SK-N-MC (cell line): ENCODE results near the gene CDH18.

ENCODE experiments used
- DNase-seq: peaks from one replicate; pipeline ENCODE4 v3.0.0-alpha.2; 2011; ENCODE audit warnings: low read depth, low spot score
- H3K27ac ChIP-seq: fragments of 200-600 bp; sonication (generic); 2 replicates; pipeline ENCODE4 v1.5.1; 2016; ENCODE audit warnings: mixed run types
- H3K36me3 ChIP-seq: fragments of 200-600 bp; sonication (generic); 2 replicates; pipeline ENCODE4 v1.6.1; 2017; ENCODE audit warnings: antibody characterized with exemption, low read length, mixed read lengths; ENCODE audit not compliant: insufficient read depth
- H3K4me3 ChIP-seq: fragments of 200-600 bp; sonication (generic); 2 replicates; pipeline ENCODE4 v1.5.1; 2016
- H3K9ac ChIP-seq: fragments of 200-600 bp; sonication (generic); 2 replicates; pipeline ENCODE4 v1.8.0; 2017; ENCODE audit warnings: mixed run types, mixed read lengths; ENCODE audit not compliant: insufficient read length
- H3K9me3 ChIP-seq: fragments of 200-600 bp; sonication (generic); 2 replicates; pipeline ENCODE4 v1.6.1; 2017; ENCODE audit warnings: low read depth, mild to moderate bottlenecking, antibody characterized with exemption, low read length, moderate library complexity, mixed read lengths
- EZH2 ChIP-seq: fragments of 200-600 bp; sonication (generic); IDR thresholded peaks from one replicate; pipeline ENCODE4 v1.6.1; 2017; ENCODE audit warnings: antibody characterized with exemption
- FOXP2 ChIP-seq: optimal IDR thresholded peaks from 2 replicates; pipeline ENCODE3; 2011; ENCODE audit warnings: mild to moderate bottlenecking, moderate library complexity; ENCODE audit not compliant: insufficient read depth; ENCODE audit errors: extremely low read length, control extremely low read depth
- POLR2AphosphoS5 ChIP-seq: IDR thresholded peaks from 2 replicates; pipeline ENCODE4 v1.6.1; 2012; ENCODE audit warnings: mild to moderate bottlenecking, low read depth, low read length, borderline replicate concordance

Gene CDH18, protein sequence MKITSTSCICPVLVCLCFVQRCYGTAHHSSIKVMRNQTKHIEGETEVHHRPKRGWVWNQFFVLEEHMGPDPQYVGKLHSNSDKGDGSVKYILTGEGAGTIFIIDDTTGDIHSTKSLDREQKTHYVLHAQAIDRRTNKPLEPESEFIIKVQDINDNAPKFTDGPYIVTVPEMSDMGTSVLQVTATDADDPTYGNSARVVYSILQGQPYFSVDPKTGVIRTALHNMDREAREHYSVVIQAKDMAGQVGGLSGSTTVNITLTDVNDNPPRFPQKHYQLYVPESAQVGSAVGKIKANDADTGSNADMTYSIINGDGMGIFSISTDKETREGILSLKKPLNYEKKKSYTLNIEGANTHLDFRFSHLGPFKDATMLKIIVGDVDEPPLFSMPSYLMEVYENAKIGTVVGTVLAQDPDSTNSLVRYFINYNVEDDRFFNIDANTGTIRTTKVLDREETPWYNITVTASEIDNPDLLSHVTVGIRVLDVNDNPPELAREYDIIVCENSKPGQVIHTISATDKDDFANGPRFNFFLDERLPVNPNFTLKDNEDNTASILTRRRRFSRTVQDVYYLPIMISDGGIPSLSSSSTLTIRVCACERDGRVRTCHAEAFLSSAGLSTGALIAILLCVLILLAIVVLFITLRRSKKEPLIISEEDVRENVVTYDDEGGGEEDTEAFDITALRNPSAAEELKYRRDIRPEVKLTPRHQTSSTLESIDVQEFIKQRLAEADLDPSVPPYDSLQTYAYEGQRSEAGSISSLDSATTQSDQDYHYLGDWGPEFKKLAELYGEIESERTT

DNA sequence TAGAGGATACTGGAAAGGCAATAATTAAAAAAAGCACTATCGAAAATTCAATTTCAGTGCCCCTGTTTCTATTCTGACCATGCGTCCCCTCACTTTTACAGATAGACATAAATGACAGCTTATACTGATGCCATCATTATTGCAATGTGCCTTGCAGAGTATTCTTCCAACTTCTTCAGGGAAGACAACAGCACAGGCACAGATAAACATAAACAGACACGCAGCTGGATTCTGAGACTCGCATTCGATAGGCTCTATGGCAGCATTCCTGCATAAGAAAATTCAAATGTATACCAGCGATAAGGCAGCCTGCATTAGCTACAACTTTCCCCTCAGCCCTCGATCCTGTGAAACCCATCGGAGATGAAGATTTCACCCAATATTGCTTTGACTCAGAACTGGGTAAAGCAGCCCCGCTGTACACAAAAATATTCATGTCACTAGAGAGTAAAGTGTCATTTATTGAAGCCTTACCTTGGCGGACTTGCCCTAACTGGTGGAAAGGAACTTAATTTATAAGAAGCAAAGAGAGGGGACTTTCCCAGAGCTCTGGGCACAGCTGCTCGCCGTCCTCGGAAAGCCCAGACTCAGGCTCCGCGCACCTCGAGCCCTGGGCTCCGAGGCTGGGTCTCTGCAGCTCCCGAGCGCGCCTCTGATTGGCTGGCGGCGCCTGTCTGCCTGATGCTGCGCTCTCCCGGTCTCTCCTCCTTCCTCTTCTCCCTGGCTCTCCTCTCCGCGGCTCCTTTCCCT is at the start of gene CDH18:
TSS of gene CDH18 (minus strand) at position 589 of the 750 bp plus-strand sequence. CDS start 149,214 bp downstream, outside the sequence.
- Histone ChIP-seq H3K27ac (no peak within 1 kb of the TSS), H3K9ac (no peak within 1 kb of the TSS), H3K4me3 (peak within 1 kb of the TSS; percentile 80), H3K36me3 (no peaks in the 10 kb centered on the region), H3K9me3 (no peaks in the 10 kb centered on the region)
- TF ChIP-seq EZH2 (no peak), FOXP2 (no peak), POLR2AphosphoS5 (no peak)
- DNase-seq, result no peak

DNA sequence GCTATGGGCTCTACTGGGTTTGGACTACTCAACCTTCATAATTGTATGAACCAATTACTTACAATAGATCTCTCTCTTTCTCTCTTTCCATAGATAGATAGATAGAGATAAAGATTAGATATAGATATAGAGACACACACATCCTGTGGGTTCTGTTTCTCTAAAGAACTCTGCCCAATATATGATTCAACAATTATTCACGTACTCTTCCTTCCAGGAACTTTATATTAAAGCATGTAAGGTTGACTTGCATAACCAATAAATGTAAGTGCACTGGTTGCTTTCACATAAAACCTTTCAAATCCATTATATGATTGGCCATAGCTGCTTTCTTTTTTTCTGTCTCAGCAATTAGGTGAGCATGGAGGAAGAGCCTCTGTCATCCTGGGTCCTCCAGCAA is 46.7 kb upstream of the CDH18 start:
- H3K4me3 ChIP-seq, result no peak overlapping the region
- no peak overlapping the region for H3K9ac ChIP-seq
- H3K27ac ChIP-seq, result no peak overlapping the region
- no peaks in the 10 kb centered on the region for H3K36me3 ChIP-seq
- no peak for DNase-seq
- TF ChIP-seq FOXP2 (no peak), POLR2AphosphoS5 (no peak)
- H3K9me3 ChIP-seq, result peaks cover 6% of the 10 kb centered on the region; the same call in 1 of the 2 replicates

DNA sequence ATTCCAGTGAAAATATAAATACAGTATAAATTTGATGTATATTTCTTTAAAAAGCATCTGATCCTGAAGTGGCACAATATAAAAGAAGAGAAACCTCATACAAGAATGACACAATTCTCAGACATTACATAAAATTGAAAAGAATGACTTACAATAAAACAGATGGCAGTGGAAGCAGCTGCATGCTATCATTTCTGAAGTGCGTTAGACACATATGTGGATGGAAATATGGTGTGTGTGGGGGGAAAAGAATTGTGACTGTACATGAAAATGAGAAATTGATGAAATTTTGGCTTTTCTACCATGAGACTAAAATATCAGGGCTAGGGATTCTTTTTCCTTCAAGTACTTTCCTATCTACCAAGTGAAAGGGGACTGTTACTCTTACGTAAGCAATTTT is 45.9 kb upstream of the CDH18 start:
- H3K36me3 ChIP-seq, result no peaks in the 10 kb centered on the region
- H3K9me3 ChIP-seq, result peaks cover 6% of the 10 kb centered on the region; the same call in 1 of the 2 replicates
- H3K4me3 ChIP-seq, result no peak overlapping the region
- TF ChIP-seq POLR2AphosphoS5, result no peak
- no peak for TF ChIP-seq EZH2
- TF ChIP-seq FOXP2, result no peak
- H3K9ac ChIP-seq, result no peak overlapping the region
- no peak overlapping the region for H3K27ac ChIP-seq
- no peak for DNase-seq

DNA sequence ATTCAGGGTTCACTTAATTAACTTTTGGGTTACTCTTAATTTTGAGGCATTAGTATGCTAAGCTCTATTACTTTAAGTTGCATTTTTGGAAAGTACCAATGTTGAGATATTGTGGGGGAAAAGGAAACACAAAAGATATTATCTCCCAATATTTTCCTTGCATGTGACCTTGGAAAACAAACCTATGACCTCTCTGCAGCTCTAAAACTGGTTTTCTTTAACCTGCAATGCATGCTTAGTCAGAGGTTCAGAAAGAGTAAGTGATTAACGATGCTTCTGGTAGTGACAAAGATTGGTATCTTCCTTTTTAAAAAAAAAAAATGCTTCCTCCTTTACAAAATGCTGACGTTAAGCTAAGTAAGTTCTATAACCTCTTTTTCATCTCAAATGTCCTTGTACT is 44.9 kb upstream of the CDH18 start:
- no peaks in the 10 kb centered on the region for H3K36me3 ChIP-seq
- peak overlapping the region; percentile 62 for H3K9ac ChIP-seq
- H3K27ac ChIP-seq, result peak overlapping the region; percentile 85
- no peak for DNase-seq
- peak overlapping the region; percentile 50 for H3K4me3 ChIP-seq
- peaks cover 6% of the 10 kb centered on the region; the same call in 1 of the 2 replicates for H3K9me3 ChIP-seq
- TF ChIP-seq POLR2AphosphoS5 (no peak), EZH2 (no peak), FOXP2 (no peak)

DNA sequence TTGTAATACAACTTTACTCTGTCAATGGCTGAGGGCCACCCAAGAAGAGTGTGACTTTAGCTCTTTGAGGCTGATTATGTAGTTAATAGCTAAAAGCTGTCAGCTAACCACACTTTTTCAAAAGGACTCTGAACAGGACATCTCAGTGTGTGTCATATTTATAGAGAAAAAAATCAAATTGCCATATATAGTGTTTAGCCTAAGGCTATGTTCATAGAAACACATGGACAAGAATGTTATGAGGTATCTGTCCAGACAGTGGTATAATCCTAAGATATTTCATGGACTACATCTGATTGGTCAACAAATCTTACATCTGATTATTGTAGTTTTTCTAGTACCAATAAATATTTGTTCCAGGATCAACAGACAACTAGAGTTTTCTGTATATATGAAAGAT is 42.1 kb upstream of the CDH18 start:
- Histone ChIP-seq H3K36me3 (no peaks in the 10 kb centered on the region), H3K27ac (no peak overlapping the region), H3K9me3 (peaks cover 6% of the 10 kb centered on the region; the same call in 1 of the 2 replicates), H3K4me3 (no peak overlapping the region), H3K9ac (no peak overlapping the region)
- DNase-seq, result no peak
- TF ChIP-seq POLR2AphosphoS5 (no peak), FOXP2 (no peak), EZH2 (no peak)

DNA sequence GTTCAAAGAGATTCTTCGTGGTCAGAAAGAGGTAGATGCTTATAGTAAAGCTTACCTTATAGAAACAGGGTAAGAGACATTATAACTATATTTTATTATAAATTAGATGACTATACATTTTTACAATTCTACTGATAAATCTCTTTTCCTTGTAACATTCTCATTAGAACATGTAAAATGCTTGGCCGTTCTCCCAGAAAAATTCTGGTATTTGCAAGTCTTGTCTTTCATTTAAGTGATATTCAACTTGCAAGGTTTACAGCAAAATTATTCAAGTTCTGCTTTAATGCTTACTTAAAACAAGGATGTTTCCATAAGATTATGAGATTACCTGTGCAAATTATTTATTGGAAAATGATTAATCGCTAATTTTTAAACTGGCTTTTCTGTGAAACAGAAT is 41.3 kb upstream of the CDH18 start:
- no peak overlapping the region for H3K9ac ChIP-seq
- H3K9me3 ChIP-seq, result peaks cover 2% of the 10 kb centered on the region; the same call in 1 of the 2 replicates
- no peaks in the 10 kb centered on the region for H3K36me3 ChIP-seq
- DNase-seq, result no peak
- no peak overlapping the region for H3K4me3 ChIP-seq
- no peak overlapping the region for H3K27ac ChIP-seq
- TF ChIP-seq FOXP2, result no peak
- no peak for TF ChIP-seq EZH2
- no peak for TF ChIP-seq POLR2AphosphoS5

DNA sequence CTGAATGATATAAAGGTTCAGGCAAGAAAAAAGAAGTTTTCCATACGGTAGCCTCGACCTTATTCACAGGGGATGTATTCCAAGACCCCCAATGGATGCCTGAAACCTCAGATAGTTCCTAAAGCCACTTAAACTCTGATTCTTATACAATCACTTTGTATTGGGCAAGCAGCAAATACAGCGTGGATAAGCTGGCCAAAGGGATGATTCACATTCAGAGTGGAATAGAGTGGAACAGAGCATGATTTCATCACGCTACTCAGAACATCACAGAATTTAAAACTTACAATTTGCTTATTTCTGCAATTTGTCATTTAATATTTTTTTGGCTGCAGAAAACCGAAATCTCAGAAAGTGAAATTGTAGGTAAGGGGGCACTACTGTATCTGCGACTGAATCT is 40.5 kb upstream of the CDH18 start:
- no peaks in the 10 kb centered on the region for H3K36me3 ChIP-seq
- no peak for DNase-seq

More for the DNA sequence above, 40.5 kb upstream of the CDH18 start:
- TF ChIP-seq POLR2AphosphoS5 (no peak), FOXP2 (no peak), EZH2 (no peak)
- Histone ChIP-seq H3K9ac (no peak overlapping the region), H3K9me3 (no peaks in the 10 kb centered on the region), H3K4me3 (no peak overlapping the region), H3K27ac (no peak overlapping the region)
